Mucosa of stomach (tissue), 1 donor: ENCODE data around the gene PEPD.

ENCODE experiments used
- H3K27me3 ChIP-seq: one replicate; pipeline ENCODE4 v1.7.0; 2013; ENCODE audit warnings: mild to moderate bottlenecking, low read length; ENCODE audit not compliant: control insufficient read depth, insufficient read depth
- H3K36me3 ChIP-seq: one replicate; pipeline ENCODE4 v1.7.0; 2013; ENCODE audit warnings: low read length; ENCODE audit not compliant: control insufficient read depth, insufficient read depth
- H3K4me1 ChIP-seq: one replicate; pipeline ENCODE4 v1.7.0; 2013; ENCODE audit warnings: mild to moderate bottlenecking, low read length; ENCODE audit not compliant: control insufficient read depth, insufficient read depth
- H3K4me3 ChIP-seq: one replicate; pipeline ENCODE4 v1.7.0; 2013; ENCODE audit warnings: low read length
- H3K9ac ChIP-seq: one replicate; pipeline ENCODE4 v1.7.0; 2013; ENCODE audit warnings: mild to moderate bottlenecking, low read length, moderate library complexity
- H3K9me3 ChIP-seq: one replicate; pipeline ENCODE4 v1.7.0; 2013; ENCODE audit warnings: mild to moderate bottlenecking, low read length, moderate library complexity; ENCODE audit not compliant: control insufficient read depth
- donor health status: Pancreatic carcinoma.

Gene PEPD

DNA sequence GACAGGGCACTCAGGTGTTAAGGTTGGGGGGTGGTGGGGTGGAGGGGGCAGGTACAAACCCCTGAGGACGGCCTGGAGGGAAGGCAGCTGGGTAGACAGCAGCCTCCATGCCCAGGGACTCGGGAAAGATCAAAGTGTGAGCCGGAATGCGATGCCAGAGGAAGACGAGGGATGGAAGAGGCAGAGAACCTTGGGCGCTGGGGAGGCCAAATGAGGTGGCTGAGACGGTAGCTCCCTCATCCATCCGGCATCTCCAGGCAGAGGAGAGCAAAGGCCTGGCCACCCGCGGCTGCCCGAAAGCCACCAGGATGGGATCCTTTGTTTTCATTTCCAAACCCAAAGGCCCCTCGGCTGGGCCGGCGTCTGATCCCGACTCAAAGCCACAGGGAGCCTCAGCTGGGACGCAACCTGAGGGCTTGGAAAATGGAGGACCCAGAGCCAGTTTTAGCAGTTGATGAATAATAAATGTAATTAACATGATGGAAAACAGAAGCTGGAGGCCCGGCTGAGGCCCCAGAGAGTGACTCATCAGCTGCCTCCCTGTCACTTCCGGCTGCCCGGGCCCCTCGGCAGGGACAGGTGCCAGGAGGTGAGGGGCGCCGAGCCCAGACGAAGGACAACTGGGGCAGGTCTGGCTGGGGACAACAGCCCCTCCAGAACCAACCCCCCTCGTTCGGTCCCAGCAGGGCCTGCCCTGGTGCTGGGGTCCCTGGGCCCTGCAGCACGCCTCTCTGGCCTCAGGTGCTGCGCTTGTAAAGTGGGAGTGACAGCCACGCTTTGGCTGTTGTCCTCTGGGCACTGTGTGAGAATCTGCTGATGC lies 86.5 kb downstream of the PEPD start:
- Histone ChIP-seq H3K36me3 (no peaks in the 10 kb centered on the region), H3K4me3 (no peak overlapping the region), H3K9me3 (no peaks in the 10 kb centered on the region), H3K4me1 (peaks cover 4% of the 10 kb centered on the region), H3K9ac (no peak overlapping the region), H3K27me3 (no peaks in the 10 kb centered on the region)

DNA sequence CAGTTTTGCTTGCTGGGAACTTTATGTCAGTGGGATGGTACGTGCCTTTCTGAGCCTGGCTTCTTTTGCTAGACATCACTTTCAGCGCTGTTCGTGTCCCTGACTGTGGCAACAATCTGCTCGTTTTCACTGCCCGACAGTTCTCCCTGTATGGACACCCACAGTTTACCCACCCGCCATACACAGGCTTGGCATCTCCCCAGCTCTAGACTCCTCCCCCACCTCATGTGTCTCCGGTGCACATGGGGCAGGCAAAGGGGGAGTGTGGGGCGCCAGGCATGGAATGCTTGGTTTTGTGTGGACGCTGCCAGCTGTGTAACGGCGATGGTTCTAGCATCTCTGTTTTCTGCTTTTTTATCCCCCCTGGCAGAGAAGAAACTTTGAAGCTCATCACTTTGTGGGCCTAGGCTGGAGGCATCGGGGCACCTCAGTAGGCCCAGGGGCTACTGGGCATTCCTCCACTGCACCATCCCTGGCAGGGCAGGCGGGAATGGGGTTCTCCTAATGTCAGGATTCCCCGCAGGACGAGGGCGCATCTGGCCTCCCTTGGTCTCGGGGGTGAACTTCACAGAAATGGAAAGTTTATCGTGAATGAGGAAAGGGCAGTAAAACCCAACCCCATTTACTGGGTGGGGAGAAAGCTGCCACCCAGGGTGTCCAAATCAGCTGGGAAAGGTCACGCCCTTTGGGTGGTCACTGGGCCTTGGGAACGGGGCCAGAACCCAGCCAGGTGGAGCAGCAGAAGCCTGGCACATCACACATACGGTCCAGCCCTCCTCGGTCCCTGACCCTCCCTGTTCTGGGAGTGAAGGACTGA lies 87.3 kb downstream of the PEPD start:
- Histone ChIP-seq H3K27me3 (no peaks in the 10 kb centered on the region), H3K9me3 (no peaks in the 10 kb centered on the region), H3K4me1 (peaks cover 4% of the 10 kb centered on the region), H3K9ac (no peak overlapping the region), H3K4me3 (no peak overlapping the region), H3K36me3 (no peaks in the 10 kb centered on the region)

GRCh38 chr19:33432446-33433170 lies 89.0 kb downstream of the PEPD start:
- Histone ChIP-seq H3K36me3 (no peaks in the 10 kb centered on the region), H3K27me3 (no peaks in the 10 kb centered on the region), H3K9ac (no peak overlapping the region), H3K9me3 (no peaks in the 10 kb centered on the region), H3K4me3 (no peak overlapping the region), H3K4me1 (peaks cover 4% of the 10 kb centered on the region)

- Histone ChIP-seq H3K36me3 (no peaks in the 10 kb centered on the region), H3K4me3 (no peak overlapping the region), H3K9me3 (no peaks in the 10 kb centered on the region), H3K9ac (no peak overlapping the region), H3K27me3 (no peaks in the 10 kb centered on the region), H3K4me1 (peaks cover 4% of the 10 kb centered on the region)
These were observed 89.6 kb downstream of the PEPD start for GRCh38 chr19:33432015-33432414.

DNA sequence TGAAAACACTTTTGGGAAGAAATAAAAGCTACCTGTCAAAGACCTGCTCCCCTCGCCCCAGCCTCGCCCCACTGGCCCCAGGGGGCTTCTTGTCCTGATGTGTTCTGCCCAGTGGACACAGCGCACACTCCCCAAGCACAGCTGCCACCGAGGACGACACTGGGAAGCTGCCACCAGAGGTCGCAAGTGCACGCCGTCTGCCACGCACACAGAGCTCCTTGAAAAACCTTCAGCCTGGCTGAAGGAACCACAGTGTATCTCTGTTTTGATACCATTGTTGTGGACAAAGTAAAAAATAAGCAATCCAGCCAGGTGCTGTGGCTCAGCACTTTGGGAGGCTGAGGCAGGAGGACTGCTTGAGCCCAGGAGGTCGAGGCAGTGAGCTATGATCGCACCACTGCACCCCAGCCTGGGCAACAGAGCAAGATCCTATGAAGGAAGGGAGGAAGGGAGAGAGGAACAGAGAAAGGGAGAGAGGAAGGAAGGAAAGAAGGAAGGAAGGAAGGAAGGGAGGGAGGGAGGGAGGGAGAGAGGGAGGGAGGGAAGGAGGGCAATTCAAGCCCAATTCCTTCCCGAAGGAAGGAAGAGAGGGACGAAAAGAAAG lies 90.8 kb downstream of the PEPD start:
- H3K9ac ChIP-seq = no peak overlapping the region
- peaks cover 4% of the 10 kb centered on the region for H3K4me1 ChIP-seq

DNA sequence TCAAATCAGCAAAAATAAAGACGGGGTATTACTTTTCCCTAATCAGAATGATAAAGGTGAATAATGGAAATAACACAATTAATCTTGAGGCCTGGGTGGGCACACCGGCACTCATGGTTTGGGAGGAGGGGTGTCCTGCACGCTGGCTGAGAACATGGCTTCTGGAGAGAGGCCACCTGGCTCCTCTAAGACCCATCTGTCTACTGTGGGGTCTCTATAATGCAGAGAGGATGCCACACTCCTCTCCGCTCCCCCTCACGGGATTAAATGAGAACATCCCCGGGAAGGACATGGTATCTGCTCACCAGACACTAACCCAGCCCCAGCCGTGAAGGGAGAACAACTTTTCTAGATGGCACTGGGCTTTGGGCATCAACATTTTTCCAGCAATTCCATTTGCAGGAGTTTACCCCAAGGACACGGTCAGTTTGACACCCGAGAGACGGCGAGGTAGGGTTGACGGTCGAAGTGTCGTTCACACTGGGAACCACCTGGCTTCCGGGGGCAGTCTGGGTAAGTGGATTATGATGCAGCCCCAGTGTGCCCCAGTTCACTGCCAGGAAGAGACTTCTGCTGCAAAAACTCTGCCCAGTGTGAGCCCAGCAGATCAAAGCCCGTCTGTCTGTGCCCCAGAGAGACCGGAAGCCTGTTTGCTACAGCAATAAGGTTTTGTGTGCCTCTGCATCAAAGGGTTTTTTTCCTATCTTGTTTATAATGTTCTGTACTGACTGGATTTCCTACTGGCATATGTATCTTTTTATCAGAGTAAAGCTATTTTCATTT lies 91.5 kb downstream of the PEPD start:
- Histone ChIP-seq H3K36me3 (no peaks in the 10 kb centered on the region), H3K4me3 (no peak overlapping the region), H3K27me3 (no peaks in the 10 kb centered on the region), H3K9ac (no peak overlapping the region), H3K4me1 (peaks cover 4% of the 10 kb centered on the region), H3K9me3 (no peaks in the 10 kb centered on the region)

More for the DNA sequence above, 90.8 kb downstream of the PEPD start:
- H3K9me3 ChIP-seq = no peaks in the 10 kb centered on the region
- H3K36me3 ChIP-seq = no peaks in the 10 kb centered on the region
- H3K27me3 ChIP-seq = no peaks in the 10 kb centered on the region
- no peak overlapping the region for H3K4me3 ChIP-seq

- H3K4me3 ChIP-seq = no peak overlapping the region
- no peaks in the 10 kb centered on the region for H3K9me3 ChIP-seq
- H3K36me3 ChIP-seq = no peaks in the 10 kb centered on the region
- H3K9ac ChIP-seq = no peak overlapping the region
- peaks cover 4% of the 10 kb centered on the region for H3K4me1 ChIP-seq
- no peaks in the 10 kb centered on the region for H3K27me3 ChIP-seq
These were observed 92.9 kb downstream of the PEPD start for GRCh38 chr19:33428627-33429125.

DNA sequence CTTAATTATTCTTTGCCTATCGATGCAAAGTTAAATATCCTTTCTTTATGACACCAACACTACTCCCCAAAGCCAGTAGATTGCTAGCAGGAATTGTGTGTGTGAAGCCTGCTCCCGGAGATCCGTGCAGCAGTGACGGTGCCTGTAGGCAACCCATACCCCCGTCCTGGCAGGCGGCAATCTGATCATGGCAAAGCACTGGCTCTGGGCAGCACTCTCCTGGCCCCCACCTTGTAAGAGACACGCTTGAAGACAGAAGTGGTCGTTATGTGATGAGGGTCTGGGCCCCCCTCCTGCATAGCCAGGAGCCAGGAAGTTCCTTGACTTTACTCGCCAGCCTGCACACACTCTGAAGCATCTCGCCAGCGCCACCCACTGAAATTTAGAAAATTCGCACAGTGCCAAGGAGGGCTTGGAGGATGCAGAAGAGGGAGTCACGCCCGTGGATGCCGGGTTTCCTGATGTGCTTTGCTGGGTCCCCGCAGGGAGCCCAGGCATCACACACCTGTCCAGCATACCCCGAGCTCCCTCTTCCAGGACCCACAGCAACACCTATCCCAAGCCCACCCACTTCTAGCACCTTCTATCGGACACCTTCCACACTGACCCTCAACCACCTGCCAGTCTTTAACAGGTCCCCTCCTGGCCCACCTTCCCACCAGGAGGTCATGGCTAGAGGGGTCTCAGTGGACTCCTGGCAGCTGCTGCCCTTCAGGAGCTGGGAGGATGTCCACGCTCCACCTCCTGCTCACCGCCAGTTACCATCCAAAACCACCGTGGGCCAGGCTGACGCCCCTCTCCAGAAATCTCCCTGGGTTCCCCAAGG lies 93.6 kb downstream of the PEPD start:
- Histone ChIP-seq H3K36me3 (no peaks in the 10 kb centered on the region), H3K4me3 (no peak overlapping the region), H3K9ac (no peak overlapping the region), H3K27me3 (no peaks in the 10 kb centered on the region), H3K9me3 (no peaks in the 10 kb centered on the region), H3K4me1 (peaks cover 3% of the 10 kb centered on the region)

DNA sequence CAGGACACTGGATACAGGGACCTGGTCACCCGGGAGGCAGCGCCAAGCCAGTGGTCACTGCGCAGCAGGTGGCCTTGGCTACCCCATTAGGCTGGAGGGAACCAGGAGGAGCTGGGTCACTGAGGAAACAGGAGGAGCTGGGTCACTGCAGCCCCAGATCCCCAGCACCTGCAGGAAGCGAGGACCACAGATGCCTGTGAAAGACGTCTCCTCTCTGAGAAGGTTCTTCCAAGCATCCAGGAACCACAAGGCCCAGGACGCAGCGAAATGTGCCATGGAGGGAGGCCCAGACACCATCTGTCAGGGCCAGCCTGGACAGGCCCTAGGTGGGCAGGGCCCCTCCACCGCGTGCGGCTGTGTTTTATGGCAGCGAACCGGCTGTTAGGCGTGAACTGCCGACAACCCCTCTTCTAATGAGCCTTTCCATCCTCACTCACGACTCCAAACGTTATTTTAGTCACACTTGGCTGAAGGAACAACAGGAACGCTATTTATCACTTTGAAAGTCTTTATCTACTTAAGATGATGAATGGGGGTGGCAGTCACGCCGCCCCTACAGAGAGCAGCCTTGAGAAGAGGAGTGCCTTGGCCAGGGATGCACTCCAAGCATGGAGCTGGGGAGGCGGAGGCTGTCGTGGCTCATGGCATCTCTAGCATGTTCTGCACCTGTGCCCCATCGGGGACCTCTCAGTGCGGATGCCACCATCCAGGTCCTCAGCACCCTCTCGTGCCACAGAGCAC lies 94.8 kb downstream of the PEPD start:
- no peaks in the 10 kb centered on the region for H3K27me3 ChIP-seq
- no peak overlapping the region for H3K9ac ChIP-seq
- H3K9me3 ChIP-seq = no peaks in the 10 kb centered on the region
- H3K4me1 ChIP-seq = no peaks in the 10 kb centered on the region
- H3K4me3 ChIP-seq = no peak overlapping the region
- H3K36me3 ChIP-seq = no peaks in the 10 kb centered on the region

DNA sequence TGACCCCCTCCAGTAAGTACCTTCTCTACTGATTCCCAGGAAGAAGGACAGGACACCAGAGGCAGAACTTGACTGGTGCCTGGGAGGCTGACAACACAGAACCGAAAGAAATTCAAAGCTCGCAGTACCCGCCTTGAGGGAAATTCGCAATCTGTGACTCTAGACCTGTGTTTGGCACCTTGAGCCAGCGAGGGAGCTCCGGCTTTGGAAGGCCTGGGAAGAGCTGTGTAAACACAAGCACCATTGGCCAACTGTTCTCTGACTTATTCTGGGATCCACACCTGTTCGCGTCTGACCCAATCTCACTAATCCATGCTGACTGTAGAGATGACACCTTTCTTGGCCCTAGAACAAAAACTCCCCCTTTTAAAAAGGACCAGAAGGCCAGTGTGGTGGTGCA lies 97.4 kb downstream of the PEPD start:
- Histone ChIP-seq H3K4me3 (no peak overlapping the region), H3K9me3 (no peaks in the 10 kb centered on the region), H3K36me3 (no peaks in the 10 kb centered on the region), H3K9ac (no peak overlapping the region), H3K27me3 (no peaks in the 10 kb centered on the region), H3K4me1 (no peaks in the 10 kb centered on the region)
